GM19193 (cell line): Measurements from ENCODE around the gene KCTD18.

Experiments used
- POLR2A ChIP-seq: IDR thresholded peaks from 4 replicates; pipeline ENCODE4 v1.6.1; 2011; ENCODE audit not compliant: insufficient read depth, insufficient read length; ENCODE audit errors: extremely low read depth

KCTD18 gene

DNA sequence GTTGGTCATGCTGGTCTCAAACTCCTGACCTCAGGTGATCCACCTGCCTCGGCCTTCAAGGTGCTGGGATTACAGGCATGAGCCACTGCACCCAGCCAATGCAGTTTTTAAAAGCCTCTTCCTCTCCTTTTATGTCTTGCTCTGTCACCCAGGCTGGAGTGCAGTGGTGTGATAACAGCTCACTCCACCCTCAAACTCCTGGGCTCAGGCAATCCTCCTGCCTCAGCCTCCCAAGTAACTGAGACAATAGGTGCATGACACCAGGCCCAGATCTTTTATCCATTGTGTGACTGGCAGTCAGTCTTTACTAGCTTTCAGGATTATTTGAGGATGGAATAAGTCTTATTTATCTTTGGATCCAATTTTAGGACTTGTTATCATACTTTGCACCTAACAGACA is 13.2 kb downstream of the KCTD18 start:
- no peak for TF ChIP-seq POLR2A

DNA sequence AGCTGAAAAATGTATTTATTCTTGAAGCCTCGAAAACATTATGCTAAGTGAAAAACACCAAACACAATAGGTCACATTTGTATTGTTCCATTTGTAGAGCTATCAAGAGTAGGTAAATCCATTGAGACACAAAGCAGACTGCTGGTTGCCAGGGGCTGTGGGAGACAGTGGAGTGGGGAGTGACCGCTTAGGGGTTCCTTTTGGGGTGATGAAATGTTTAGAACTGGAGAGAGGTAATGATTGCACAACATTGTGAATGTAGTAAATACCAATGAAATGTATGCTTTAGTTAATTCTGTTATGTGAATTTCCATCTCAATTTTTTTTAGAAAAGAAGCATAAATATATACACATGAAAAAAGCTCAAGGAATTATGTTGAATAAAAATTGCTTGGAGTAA is 15.8 kb downstream of the KCTD18 start:
- no peak for TF ChIP-seq POLR2A

GRCh38 chr2:200492656-200493055 is 17.2 kb downstream of the KCTD18 start:
- TF ChIP-seq POLR2A, result no peak

DNA sequence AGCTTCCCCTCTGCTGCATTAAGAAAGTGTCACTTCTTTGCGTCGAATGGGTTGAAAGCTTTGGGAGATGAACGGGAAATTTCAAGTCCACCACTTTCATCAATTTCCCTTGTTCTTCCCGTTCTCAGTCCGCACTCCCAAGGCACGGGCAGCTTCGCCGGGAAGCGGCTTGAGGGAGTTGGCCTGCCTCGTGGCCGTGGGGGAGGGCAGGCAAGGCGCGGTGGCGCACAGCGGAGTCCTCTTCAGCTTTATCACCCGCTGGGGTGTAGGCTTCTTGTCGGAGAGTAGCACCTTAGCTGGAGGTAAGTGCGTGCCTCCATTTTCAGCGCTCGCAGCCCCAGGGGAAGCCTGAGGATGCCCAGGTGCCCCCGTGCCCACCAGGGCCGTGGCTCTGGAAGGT is 19.9 kb downstream of the KCTD18 start:
- TF ChIP-seq POLR2A, result no peak

GRCh38 chr2:200488169-200488568 is 21.7 kb downstream of the KCTD18 start:
- TF ChIP-seq POLR2A, result no peak

DNA sequence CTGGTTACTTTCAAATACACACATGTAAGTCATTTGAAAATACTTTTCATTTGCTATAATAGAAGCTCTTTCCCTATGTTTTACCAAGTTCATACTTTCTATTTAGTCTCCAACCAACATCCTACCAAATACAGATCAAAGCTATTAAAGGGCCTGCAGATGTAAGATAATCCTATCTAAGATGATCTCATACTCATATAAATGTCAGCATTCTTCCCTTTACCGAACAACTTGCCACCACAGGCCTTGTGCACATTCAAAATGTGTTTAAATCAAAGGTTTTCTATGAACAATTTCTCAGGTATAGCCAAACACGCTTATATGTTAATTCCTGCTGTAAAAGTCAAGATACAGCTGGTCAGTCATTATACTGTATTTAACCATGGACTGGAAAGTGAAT is 23.3 kb downstream of the KCTD18 start:
- no peak for TF ChIP-seq POLR2A

DNA sequence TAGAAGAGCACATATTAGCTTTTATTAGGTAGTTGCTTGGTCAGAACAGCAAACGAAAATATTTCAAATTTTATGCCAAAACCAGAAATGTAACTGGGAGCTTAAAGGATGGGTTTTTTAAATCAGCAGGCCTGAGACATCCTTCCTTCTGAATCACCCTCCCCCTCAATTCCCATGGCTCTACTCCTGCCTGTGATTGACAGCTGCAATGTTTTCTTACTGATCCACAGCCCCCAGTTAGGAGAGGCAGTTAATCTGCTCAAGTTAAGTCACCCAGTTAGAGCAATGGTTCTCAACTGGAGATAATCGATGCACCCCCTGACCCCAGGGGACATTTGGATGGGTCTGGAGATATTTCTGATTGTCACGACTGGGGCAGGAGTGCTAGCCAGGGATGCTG is 24.9 kb downstream of the KCTD18 start:
- no peak for TF ChIP-seq POLR2A

- no peak for TF ChIP-seq POLR2A
Measured at GRCh38 chr2:200483729-200484198, 26.1 kb downstream of the KCTD18 start.

DNA sequence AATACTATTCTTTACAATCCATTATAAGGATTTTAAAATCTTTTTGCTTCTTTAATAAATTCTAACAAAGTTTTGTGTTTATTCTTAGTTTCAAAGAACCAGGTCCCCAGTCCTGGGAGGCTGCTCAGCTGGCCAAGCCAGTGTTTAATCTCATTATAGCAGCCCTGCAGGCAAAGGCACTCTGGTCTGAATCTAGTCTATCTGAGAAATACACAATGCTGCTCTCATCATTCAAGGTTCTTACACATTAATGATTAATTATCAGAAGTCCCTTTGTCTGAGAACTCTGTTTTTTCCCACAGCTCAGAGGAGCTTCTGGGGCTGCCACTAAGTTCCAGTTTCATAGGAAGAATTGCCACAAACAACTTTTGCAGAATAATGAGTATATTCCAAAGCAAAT is 27.7 kb downstream of the KCTD18 start:
- TF ChIP-seq POLR2A, result no peak

- TF ChIP-seq POLR2A, result no peak
Measured at GRCh38 chr2:200479692-200480265, 30.1 kb downstream of the KCTD18 start.

GRCh38 chr2:200477667-200478131 is 32.2 kb downstream of the KCTD18 start:
- no peak for TF ChIP-seq POLR2A

GRCh38 chr2:200476836-200477235 is 33.0 kb downstream of the KCTD18 start:
- no peak for TF ChIP-seq POLR2A

DNA sequence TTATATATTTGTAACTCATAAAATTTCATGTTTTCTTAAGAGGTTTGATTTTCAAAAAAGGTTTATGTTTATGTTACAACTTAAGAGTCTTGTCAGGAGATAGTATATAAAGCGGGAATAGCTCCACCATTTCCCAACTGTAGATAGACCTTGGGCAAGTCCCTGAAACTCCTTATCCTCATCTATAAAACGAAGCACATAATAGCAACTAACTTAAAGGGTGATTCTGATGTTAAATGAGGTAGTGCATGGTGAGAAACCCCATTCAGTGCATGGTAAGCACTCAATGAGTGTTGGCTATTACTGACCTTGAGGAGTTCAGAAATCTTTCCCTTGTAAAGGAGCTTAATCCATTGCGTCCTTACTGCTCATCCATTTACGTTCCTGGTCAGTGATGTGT is 34.1 kb downstream of the KCTD18 start:
- TF ChIP-seq POLR2A, result no peak

- no peak for TF ChIP-seq POLR2A
Measured at GRCh38 chr2:200472853-200473464, 36.9 kb downstream of the KCTD18 start.

GRCh38 chr2:200471928-200472645 is 37.8 kb downstream of the KCTD18 start:
- no peak for TF ChIP-seq POLR2A

GRCh38 chr2:200471324-200471848 is 38.5 kb downstream of the KCTD18 start:
- no peak for TF ChIP-seq POLR2A
